Adipocyte (in vitro differentiated cells): ENCODE results near the gene NKAIN1.

ENCODE experiments used
- DNase-seq: peaks from one replicate; pipeline ENCODE4 v3.0.0-alpha.2; 2015; ENCODE audit warnings: low read depth
- H3K27me3 ChIP-seq: replicated peaks from 2 replicates; pipeline ENCODE4 v1.7.0; 2013; ENCODE audit warnings: mild to moderate bottlenecking, low read length, moderate library complexity; ENCODE audit not compliant: control insufficient read depth, insufficient read depth
- H3K36me3 ChIP-seq: 2 replicates; pipeline ENCODE4 v1.7.0; 2013; ENCODE audit warnings: low read length, mild to moderate bottlenecking, moderate library complexity; ENCODE audit not compliant: control insufficient read depth, insufficient read depth, severe bottlenecking
- H3K4me1 ChIP-seq: 2 replicates; pipeline ENCODE4 v1.7.0; 2013; ENCODE audit warnings: mild to moderate bottlenecking, low read length, moderate library complexity; ENCODE audit not compliant: control insufficient read depth, insufficient read depth
- H3K4me3 ChIP-seq: 2 replicates; pipeline ENCODE4 v1.7.0; 2013; ENCODE audit warnings: mild to moderate bottlenecking, low read length, moderate library complexity
- H3K9ac ChIP-seq: 2 replicates; pipeline ENCODE4 v1.7.0; 2013; ENCODE audit warnings: mild to moderate bottlenecking, low read length, moderate library complexity
- H3K9me3 ChIP-seq: 2 replicates; pipeline ENCODE4 v1.7.0; 2013; ENCODE audit warnings: mild to moderate bottlenecking, low read length, moderate library complexity; ENCODE audit not compliant: control insufficient read depth

NKAIN1 gene

DNA sequence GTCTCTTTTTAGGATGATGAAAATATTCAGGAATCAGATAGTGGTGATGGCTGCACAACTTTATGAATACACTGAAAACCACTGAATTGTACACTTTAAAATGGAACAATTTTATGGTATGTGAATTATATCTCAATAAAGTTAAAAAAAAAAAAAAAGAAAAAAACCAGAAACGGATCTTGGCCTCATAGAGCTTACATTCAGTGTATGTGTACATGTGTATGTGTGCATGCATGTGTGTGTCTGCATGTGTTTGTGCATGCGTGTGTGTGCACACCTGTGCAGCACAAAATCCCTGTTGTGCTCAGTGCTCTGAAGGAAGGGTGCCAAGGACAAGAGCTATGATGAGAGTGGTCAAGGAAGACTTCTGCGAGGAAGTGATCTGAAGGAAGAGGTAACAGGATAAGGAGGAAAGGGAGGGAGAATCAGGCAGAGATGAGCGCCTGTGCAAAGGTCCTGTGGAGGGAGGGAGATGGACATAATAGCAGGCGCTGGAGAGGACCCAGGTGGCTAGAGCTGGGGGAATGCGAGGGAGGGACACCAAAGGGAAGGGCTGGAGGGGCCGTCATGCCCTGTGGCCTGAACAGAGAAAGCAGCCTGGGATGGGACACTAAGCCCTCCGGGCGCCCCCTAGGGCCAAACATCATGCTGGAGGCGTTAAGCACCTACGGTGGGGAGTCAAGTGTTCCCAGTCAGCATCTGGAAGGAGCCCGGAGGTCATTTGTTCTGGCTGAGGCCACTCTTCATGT lies 25.2 kb downstream of the NKAIN1 start:
- H3K9me3 ChIP-seq = peaks cover 40% of the 10 kb centered on the region
- H3K9ac ChIP-seq = no peak overlapping the region
- H3K4me3 ChIP-seq = no peak overlapping the region
- H3K4me1 ChIP-seq = no peaks in the 10 kb centered on the region
- no peak for DNase-seq
- H3K27me3 ChIP-seq = peaks cover 20% of the 10 kb centered on the region
- H3K36me3 ChIP-seq = no peaks in the 10 kb centered on the region

DNA sequence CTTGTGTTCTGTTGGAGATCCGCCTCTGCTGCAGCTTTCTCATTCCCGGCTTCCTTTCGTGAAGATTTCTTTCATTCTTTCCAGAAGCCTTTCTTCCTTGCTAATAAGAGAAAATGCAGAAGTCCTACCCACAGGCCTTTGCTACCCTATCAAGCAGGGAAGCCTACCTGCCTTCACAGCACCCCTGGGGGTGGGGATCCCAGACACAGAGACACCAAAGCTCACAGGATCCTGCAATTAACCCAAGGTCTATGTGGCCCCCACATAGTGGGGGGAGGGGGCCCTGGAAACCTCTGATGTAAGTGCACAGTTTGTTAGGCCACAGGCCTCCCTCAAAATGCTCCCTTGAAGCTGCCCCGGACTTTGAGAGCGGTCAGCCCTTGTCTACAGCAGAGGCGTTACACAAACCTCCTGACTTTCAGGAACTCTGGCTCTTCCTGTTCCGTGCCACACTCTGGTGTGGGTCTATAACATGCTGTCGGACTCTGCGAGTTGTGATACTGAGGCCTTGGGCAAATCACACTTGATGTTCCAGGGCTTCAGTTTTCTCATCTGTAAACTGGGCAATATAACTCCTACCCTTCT lies 31.2 kb downstream of the NKAIN1 start:
- DNase-seq = no peak
- H3K4me3 ChIP-seq = no peak overlapping the region
- H3K9ac ChIP-seq = no peak overlapping the region
- peaks cover 34% of the 10 kb centered on the region for H3K9me3 ChIP-seq
- H3K27me3 ChIP-seq = no peaks in the 10 kb centered on the region
- no peaks in the 10 kb centered on the region for H3K36me3 ChIP-seq
- no peaks in the 10 kb centered on the region for H3K4me1 ChIP-seq

DNA sequence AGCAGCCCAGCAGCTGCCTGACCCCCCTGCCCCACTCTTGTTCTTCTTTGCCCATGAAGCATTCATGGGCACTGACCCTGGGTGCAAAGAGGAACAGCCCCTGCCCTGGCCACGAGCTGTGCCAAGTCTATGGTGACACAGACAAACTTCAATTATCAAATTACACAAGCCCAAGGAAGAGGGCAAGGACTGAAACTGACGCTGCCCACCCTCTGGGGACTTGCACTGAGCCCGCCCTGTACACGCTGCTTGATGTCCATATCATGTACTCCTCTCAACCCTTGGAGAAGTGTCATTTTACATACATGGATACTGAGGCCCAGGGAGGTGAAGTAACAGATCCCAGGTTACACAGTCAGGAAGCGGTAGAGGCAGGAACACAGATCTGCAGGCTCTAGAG lies 32.1 kb downstream of the NKAIN1 start:
- Histone ChIP-seq H3K36me3 (no peaks in the 10 kb centered on the region), H3K4me3 (no peak overlapping the region)

DNA sequence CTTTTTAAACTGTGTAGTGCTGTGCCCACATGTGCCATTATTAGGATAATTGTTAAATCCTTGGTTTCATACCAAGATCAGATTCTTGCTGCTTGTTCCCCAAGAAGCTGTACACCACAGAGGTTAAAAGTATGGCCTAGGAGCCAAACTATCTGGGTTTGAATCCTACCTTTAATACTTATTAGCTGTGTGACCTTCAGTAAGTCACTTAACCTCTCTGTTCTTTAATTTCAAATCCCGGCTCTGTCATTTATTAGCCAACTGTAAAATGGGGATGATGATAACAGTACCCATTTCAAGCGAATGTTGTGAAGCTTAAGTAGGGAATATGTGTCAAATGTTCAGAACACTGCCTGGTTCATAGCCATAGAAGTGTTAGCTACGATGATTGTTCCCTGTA lies 32.6 kb downstream of the NKAIN1 start:
- DNase-seq = no peak

More for the DNA sequence above, 32.1 kb downstream of the NKAIN1 start:
- no peak for DNase-seq
- H3K9me3 ChIP-seq = peaks cover 28% of the 10 kb centered on the region
- no peaks in the 10 kb centered on the region for H3K4me1 ChIP-seq
- H3K9ac ChIP-seq = no peak overlapping the region
- no peaks in the 10 kb centered on the region for H3K27me3 ChIP-seq

DNA sequence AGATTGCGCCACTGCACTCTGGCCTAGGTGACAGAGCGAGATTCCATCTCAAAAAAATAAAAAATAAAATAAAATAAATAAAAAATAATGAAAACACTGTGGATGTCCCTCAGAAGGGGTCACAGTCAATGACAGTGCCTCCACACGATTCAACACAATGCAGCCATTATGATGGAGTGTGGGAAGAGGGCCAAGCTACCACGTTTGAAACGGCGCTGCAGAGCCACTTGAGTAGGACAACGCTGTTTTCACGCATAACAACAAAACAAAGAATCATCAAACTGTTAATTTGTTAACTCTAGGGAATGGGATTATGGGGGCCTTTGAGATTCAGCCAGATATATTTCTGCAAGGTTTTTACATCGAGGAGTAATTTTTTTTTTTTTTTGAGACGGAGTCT lies 36.5 kb downstream of the NKAIN1 start:
- Histone ChIP-seq H3K9me3 (no peaks in the 10 kb centered on the region), H3K4me1 (no peaks in the 10 kb centered on the region), H3K27me3 (no peaks in the 10 kb centered on the region), H3K4me3 (no peak overlapping the region), H3K9ac (no peak overlapping the region), H3K36me3 (no peaks in the 10 kb centered on the region)
- DNase-seq = no peak

More for the DNA sequence above, 32.6 kb downstream of the NKAIN1 start:
- H3K9me3 ChIP-seq = peaks cover 26% of the 10 kb centered on the region
- H3K27me3 ChIP-seq = no peaks in the 10 kb centered on the region
- no peaks in the 10 kb centered on the region for H3K4me1 ChIP-seq
- H3K4me3 ChIP-seq = no peak overlapping the region
- no peaks in the 10 kb centered on the region for H3K36me3 ChIP-seq
- no peak overlapping the region for H3K9ac ChIP-seq

DNA sequence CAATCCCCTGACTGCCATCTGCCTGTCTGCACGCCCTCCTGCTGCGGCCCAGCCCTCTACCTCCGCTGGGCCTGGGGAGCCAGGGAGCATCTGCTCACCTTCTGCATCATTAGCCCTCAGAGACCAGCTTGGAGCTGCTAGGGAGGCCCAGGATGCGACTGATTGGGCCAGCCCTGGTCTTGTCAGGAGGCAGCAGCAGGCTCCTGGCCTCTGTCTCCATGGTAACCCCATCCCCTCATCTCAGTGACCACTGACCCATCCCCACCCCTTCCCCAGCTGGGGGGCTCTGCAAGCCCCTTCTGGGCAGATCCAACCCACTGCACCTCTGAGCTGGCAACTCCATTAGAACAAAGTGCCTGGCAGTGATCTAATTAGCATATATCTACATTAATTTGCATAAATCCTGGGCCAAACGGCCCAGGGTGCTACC lies 37.7 kb downstream of the NKAIN1 start:
- Histone ChIP-seq H3K36me3 (no peaks in the 10 kb centered on the region), H3K4me3 (no peak overlapping the region), H3K4me1 (peaks cover under 1% of the 10 kb centered on the region), H3K9me3 (no peaks in the 10 kb centered on the region), H3K9ac (no peak overlapping the region), H3K27me3 (no peaks in the 10 kb centered on the region)
- DNase-seq = no peak

DNA sequence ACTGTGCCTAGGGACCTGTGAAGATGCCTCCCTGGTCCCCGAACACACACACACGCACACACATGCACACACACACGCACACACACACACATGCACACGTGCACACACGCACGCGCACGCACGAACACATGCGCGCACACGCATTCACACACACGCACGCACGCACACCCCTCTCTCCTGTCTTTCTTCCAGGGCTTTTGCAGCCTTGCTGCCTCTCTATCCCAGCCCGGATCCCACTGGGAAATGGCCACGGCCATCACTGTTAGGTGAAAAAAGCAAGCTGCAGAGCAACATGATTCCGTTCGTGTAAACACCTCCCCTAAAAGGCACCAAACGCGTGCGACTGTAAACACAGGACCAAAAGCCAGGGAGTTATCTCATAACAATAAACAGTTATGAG lies 39.7 kb downstream of the NKAIN1 start:
- Histone ChIP-seq H3K9me3 (no peaks in the 10 kb centered on the region), H3K9ac (no peak overlapping the region), H3K27me3 (no peaks in the 10 kb centered on the region), H3K36me3 (no peaks in the 10 kb centered on the region), H3K4me1 (peaks cover 4% of the 10 kb centered on the region), H3K4me3 (no peak overlapping the region)
- no peak for DNase-seq

DNA sequence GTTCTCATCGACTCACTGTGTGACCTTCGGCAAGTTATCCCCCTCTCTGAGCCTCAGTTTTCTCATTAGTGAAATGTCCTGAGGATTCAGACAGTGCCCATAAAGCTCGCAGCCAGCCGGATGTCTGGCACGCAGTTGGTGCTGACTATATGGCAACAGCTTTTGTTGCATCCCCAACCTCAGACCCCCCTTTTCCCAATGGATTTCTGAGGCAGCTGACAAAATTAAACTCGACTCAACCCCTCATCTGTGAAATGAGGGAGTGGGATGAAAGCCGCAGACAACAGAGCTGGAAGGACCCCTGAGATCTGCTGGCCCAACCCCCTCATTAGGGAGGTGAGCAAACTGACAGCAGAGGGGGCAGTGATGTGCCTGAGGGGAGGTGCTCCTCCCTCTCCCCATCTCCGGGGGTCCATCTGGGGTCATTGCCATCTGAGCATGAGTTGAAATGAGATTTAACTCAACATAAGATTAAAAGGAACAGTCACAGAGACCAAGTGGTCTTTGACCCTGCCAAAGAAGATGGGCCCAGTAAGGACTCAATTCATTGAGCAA lies 40.4 kb downstream of the NKAIN1 start:
- peaks cover 4% of the 10 kb centered on the region for H3K4me1 ChIP-seq
- H3K27me3 ChIP-seq = no peaks in the 10 kb centered on the region
- H3K9me3 ChIP-seq = no peaks in the 10 kb centered on the region
- DNase-seq = no peak
- H3K4me3 ChIP-seq = no peak overlapping the region
- no peaks in the 10 kb centered on the region for H3K36me3 ChIP-seq
- H3K9ac ChIP-seq = no peak overlapping the region

DNA sequence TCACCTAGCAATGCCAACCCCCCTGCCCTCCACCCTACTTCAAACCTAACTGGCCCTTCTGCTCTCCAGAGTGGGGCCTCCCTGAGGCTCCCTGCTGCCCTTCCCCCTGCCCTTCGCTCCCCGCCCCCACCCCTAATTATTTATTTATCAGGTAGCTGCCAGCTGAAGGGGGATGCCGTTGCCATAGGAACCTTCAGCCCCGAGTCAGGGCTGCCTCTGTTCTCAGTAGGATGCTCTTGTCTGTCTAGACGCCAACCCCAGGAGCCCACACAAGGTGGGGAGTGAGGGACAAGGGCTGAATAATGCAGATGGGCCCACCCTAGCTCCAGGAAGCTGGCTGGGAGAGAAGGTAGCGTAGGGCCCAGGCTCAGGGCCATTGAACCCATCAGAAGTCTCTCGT lies 41.1 kb downstream of the NKAIN1 start:
- Histone ChIP-seq H3K36me3 (no peaks in the 10 kb centered on the region), H3K9me3 (no peaks in the 10 kb centered on the region), H3K4me1 (peaks cover 4% of the 10 kb centered on the region), H3K9ac (no peak overlapping the region), H3K27me3 (no peaks in the 10 kb centered on the region), H3K4me3 (no peak overlapping the region)
- no peak for DNase-seq

DNA sequence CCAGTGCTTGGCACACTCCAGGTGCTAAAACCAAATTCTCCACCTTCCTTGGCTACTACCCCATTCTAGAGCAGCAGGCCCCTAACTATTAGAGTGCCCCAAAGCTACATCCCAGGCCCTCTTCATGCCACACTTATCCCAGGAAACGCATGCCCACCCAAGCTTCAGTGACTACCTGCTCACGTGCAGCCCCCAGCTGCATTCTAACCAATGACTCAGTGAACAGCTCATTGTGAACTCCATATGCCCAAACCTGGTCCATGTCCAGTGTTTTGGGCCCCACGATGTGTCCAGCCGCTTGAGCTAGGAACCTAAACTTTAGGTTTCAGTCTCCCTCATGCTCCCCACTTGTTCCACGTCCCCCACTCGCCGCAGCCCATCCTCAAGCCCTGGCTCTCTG lies 41.5 kb downstream of the NKAIN1 start:
- peaks cover 4% of the 10 kb centered on the region for H3K4me1 ChIP-seq
- H3K4me3 ChIP-seq = no peak overlapping the region
- H3K36me3 ChIP-seq = no peaks in the 10 kb centered on the region

DNA sequence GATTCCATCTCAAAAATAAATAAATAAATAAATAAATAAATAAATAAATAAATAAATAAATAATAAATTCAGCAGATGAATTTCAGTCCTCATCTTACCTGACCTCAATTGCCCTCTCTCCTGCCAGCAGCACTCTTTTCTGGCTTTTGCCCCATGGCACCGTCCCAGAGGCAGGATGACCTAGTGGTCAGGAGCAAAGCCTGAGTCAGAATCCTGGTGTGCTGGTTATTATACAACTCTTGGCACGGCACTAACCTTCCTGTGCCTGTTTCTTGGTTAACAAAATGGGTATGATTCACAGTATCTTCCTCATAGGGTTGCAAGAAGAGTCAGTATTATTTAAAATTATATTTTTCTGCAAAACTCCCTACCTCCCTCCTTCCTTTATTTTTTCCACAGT lies 43.0 kb downstream of the NKAIN1 start:
- H3K27me3 ChIP-seq = no peaks in the 10 kb centered on the region
- no peaks in the 10 kb centered on the region for H3K36me3 ChIP-seq
- H3K4me3 ChIP-seq = no peak overlapping the region
- DNase-seq = no peak
- H3K4me1 ChIP-seq = peaks cover 4% of the 10 kb centered on the region
- H3K9me3 ChIP-seq = no peaks in the 10 kb centered on the region
- H3K9ac ChIP-seq = no peak overlapping the region

More for the DNA sequence above, 41.5 kb downstream of the NKAIN1 start:
- Histone ChIP-seq H3K9ac (no peak overlapping the region), H3K9me3 (no peaks in the 10 kb centered on the region), H3K27me3 (no peaks in the 10 kb centered on the region)
- no peak for DNase-seq
